ENCODE data around the gene KIAA1217. TPM values are rescaled to one million over a fixed set of nuclear protein-coding genes. Genes with fewer than 3 reads are reported as not detected.
A peak's percentile ranks its signal among the peaks of the same experiment; 100 is the strongest.

Gene KIAA1217
- polyA plus RNA-seq, 5 donors, result 46.2 to 67.2 (median 55.2) TPM

- DNase-seq, result no peak
Measured at GRCh38 chr10:24240041-24240751, 31.3 kb downstream of the KIAA1217 start.

GRCh38 chr10:24241536-24242040, 32.6 kb downstream of the KIAA1217 start:
- DNase-seq, result no peak

GRCh38 chr10:24242562-24242961, 33.6 kb downstream of the KIAA1217 start:
- no peak for DNase-seq

- DNase-seq, result no peak
Measured at GRCh38 chr10:24246365-24246764, 37.4 kb downstream of the KIAA1217 start.

GRCh38 chr10:24247841-24248240, 38.9 kb downstream of the KIAA1217 start:
- no peak for DNase-seq

- no peak for DNase-seq
Measured at GRCh38 chr10:24249829-24250415, 41.0 kb downstream of the KIAA1217 start.

- DNase-seq, result peak in 1 of 2 donors; percentile 31
Measured at GRCh38 chr10:24251547-24251946, 42.6 kb downstream of the KIAA1217 start.

GRCh38 chr10:24254180-24254579, 45.2 kb downstream of the KIAA1217 start:
- DNase-seq, result no peak

- no peak for DNase-seq
Measured at GRCh38 chr10:24255115-24255880, 46.4 kb downstream of the KIAA1217 start.

GRCh38 chr10:24255881-24256311, 47.0 kb downstream of the KIAA1217 start:
- DNase-seq, result no peak

GRCh38 chr10:24256619-24257107, 47.7 kb downstream of the KIAA1217 start:
- no peak for DNase-seq

- no peak for DNase-seq
Measured at GRCh38 chr10:24257588-24257987, 48.6 kb downstream of the KIAA1217 start.

- no peak for DNase-seq
Measured at GRCh38 chr10:24259365-24260130, 50.6 kb downstream of the KIAA1217 start.

- no peak for DNase-seq
Measured at GRCh38 chr10:24261627-24262026, 52.7 kb downstream of the KIAA1217 start.

- DNase-seq, result no peak
Measured at GRCh38 chr10:24262929-24263590, 54.1 kb downstream of the KIAA1217 start.

GRCh38 chr10:24269476-24269875, 60.5 kb downstream of the KIAA1217 start:
- no peak for DNase-seq

- no peak for DNase-seq
Measured at GRCh38 chr10:24272374-24272773, 63.4 kb downstream of the KIAA1217 start.

- no peak for DNase-seq
Measured at GRCh38 chr10:24277277-24277676, 68.3 kb downstream of the KIAA1217 start.

- no peak for DNase-seq
Measured at GRCh38 chr10:24277771-24278170, 68.8 kb downstream of the KIAA1217 start.

GRCh38 chr10:24278176-24278889, 69.4 kb downstream of the KIAA1217 start:
- DNase-seq, result no peak
